Panc1 (cell line): ENCODE measurements around the gene JPT2.

Experiments
- CTCF ChIP-seq: fragments of 450-650 bp; IDR thresholded peaks from 2 replicates; pipeline ENCODE4 v1.5.1; 2017; ENCODE audit warnings: mild to moderate bottlenecking
- POLR2AphosphoS5 ChIP-seq: IDR thresholded peaks from 2 replicates; pipeline ENCODE4 v1.6.1; 2012; ENCODE audit warnings: mild to moderate bottlenecking, low read depth, low read length, moderate library complexity
- SIN3A ChIP-seq: IDR thresholded peaks from 2 replicates; pipeline ENCODE4 v1.6.1; 2012; ENCODE audit warnings: low read depth, mild to moderate bottlenecking, low read length, moderate library complexity, borderline replicate concordance; ENCODE audit not compliant: insufficient read depth
- TCF7L2 ChIP-seq: IDR thresholded peaks from 2 replicates; pipeline ENCODE4 v1.6.1; 2011; ENCODE audit warnings: mild to moderate bottlenecking, low read depth, low read length, inconsistent platforms
- TF ChIP-seq, protein P1 (sequence below), 2 experiments: IDR thresholded peaks; 2 replicates each; pipeline ENCODE4 v1.6.1; 2011 to 2012; ENCODE audit warnings: low read depth in 2 of 2, control low read depth in 1 of 2, low read length in 1 of 2, mild to moderate bottlenecking in 1 of 2, moderate library complexity in 1 of 2; ENCODE audit not compliant: insufficient read depth in 1 of 2

DNA sequence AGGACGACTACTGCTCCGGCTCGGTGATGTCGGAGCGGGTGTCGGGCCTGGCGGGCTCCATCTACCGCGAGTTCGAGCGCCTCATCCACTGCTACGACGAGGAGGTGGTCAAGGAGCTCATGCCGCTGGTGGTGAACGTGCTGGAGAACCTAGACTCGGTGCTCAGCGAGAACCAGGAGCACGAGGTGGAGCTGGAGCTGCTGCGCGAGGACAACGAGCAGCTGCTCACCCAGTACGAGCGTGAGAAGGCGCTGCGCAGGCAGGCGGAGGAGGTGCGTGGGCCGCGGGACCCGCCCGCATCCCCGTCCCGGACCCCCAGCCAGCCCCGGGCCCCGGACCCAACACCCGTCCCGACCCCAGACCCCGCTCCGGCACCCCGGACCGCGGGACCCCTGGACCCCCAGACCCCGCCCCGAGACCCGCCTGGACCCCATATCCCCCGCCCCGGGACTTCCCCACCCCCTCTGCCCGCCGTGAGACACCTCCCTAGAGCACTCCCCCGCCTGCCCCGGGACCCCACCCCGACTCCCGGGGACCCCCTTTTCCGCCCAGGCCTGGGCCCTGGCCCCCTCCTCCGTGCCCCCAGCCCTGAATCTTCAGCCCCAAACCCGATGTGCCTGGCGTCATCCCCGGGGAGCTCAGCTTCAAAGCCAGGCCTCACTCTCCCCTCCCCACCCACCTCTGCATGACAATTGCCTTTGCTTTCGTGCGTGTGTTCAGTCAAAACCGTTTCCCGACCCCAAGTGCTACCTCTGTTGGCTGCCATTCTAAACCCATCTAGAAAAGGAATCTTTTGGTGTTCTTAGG, 28.5 kb downstream of the JPT2 start:
- TF ChIP-seq, protein P1, sequence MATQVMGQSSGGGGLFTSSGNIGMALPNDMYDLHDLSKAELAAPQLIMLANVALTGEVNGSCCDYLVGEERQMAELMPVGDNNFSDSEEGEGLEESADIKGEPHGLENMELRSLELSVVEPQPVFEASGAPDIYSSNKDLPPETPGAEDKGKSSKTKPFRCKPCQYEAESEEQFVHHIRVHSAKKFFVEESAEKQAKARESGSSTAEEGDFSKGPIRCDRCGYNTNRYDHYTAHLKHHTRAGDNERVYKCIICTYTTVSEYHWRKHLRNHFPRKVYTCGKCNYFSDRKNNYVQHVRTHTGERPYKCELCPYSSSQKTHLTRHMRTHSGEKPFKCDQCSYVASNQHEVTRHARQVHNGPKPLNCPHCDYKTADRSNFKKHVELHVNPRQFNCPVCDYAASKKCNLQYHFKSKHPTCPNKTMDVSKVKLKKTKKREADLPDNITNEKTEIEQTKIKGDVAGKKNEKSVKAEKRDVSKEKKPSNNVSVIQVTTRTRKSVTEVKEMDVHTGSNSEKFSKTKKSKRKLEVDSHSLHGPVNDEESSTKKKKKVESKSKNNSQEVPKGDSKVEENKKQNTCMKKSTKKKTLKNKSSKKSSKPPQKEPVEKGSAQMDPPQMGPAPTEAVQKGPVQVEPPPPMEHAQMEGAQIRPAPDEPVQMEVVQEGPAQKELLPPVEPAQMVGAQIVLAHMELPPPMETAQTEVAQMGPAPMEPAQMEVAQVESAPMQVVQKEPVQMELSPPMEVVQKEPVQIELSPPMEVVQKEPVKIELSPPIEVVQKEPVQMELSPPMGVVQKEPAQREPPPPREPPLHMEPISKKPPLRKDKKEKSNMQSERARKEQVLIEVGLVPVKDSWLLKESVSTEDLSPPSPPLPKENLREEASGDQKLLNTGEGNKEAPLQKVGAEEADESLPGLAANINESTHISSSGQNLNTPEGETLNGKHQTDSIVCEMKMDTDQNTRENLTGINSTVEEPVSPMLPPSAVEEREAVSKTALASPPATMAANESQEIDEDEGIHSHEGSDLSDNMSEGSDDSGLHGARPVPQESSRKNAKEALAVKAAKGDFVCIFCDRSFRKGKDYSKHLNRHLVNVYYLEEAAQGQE (IDR thresholded peaks at IDR 0.05; ENCODE audit: insufficient read depth in 1 of 2, low read depth in 2 of 2, low read length in 1 of 2): no peak
- TF ChIP-seq CTCF: no peak
- no peak for TF ChIP-seq POLR2AphosphoS5
- no peak for TF ChIP-seq SIN3A
- TF ChIP-seq TCF7L2: no peak
